GM18498 (cell line): ENCODE data around the gene STARD10.
A peak's percentile ranks its signal among the peaks of the same experiment; 100 is the strongest.
"Not testable (repeated sequence)": the region's sequence is repeated elsewhere in the genome, so short reads cannot be mapped to it uniquely, and the experiment has no call there.

Experiments
- ATAC-seq: cut with Tn5 transposase; IDR thresholded peaks from one replicate; pipeline ENCODE4 v1.9.1; 2021; ENCODE audit warnings: mild to moderate bottlenecking, moderate library complexity; ENCODE audit not compliant: unreplicated experiment

The STARD10 gene

GRCh38 chr11:72793425-72794367, at the start of gene STARD10:
TSS of gene STARD10 (minus strand) at chr11:72794047. CDS start at chr11:72781181, 12,866 bp downstream.
- peak; percentile 93 for ATAC-seq

- ATAC-seq = no peak
These were observed 48.9 kb upstream of the STARD10 start for GRCh38 chr11:72842653-72843330.

- no peak for ATAC-seq
These were observed 48.3 kb upstream of the STARD10 start for GRCh38 chr11:72842126-72842525.

GRCh38 chr11:72841397-72841796, 47.5 kb upstream of the STARD10 start:
- no peak for ATAC-seq

- no peak for ATAC-seq
These were observed 46.9 kb upstream of the STARD10 start for GRCh38 chr11:72840780-72841179.

GRCh38 chr11:72838691-72839305, 45.0 kb upstream of the STARD10 start:
- ATAC-seq = no peak

GRCh38 chr11:72836111-72836510, 42.3 kb upstream of the STARD10 start:
- ATAC-seq = no peak

- no peak for ATAC-seq
These were observed 41.1 kb upstream of the STARD10 start for GRCh38 chr11:72834905-72835304.

GRCh38 chr11:72833811-72834493, 40.1 kb upstream of the STARD10 start:
- no peak for ATAC-seq

- ATAC-seq = no peak
These were observed 39.4 kb upstream of the STARD10 start for GRCh38 chr11:72833083-72833733.

- no peak for ATAC-seq
These were observed 38.6 kb upstream of the STARD10 start for GRCh38 chr11:72832301-72833082.

GRCh38 chr11:72831521-72832300, 37.9 kb upstream of the STARD10 start:
- no peak for ATAC-seq

GRCh38 chr11:72829884-72830533, 36.2 kb upstream of the STARD10 start:
- ATAC-seq = no peak

GRCh38 chr11:72829178-72829577, 35.3 kb upstream of the STARD10 start:
- ATAC-seq = no peak

- no peak for ATAC-seq
These were observed 34.9 kb upstream of the STARD10 start for GRCh38 chr11:72828692-72829101.

GRCh38 chr11:72828081-72828567, 34.3 kb upstream of the STARD10 start:
- no peak for ATAC-seq

GRCh38 chr11:72827656-72828055, 33.8 kb upstream of the STARD10 start:
- not testable (repeated sequence) for ATAC-seq

GRCh38 chr11:72826942-72827480, 33.2 kb upstream of the STARD10 start:
- ATAC-seq = no peak
